Transverse colon (tissue), 4 donors: ENCODE results near the gene COBLL1. TPM values are rescaled to one million over a fixed set of nuclear protein-coding genes. Genes with fewer than 3 reads are reported as not detected.

ENCODE experiments used
- DNase-seq: peaks from one replicate; pipeline ENCODE4 v3.0.0-alpha.2; 2019
- H3K27ac ChIP-seq, 4 donors: fragments of 200-600 bp; sonication (generic); 2 replicates each; pipeline ENCODE4 v1.5.1; 2016 to 2018; ENCODE audit warnings: inconsistent platforms in 4 of 4
- H3K27me3 ChIP-seq: fragments of 200-600 bp; sonication (generic); 2 replicates; pipeline ENCODE4 v1.5.1; 2017; ENCODE audit warnings: inconsistent platforms
- H3K36me3 ChIP-seq, 4 donors: fragments of 200-600 bp; sonication (generic); 2 replicates each; pipeline ENCODE4 v1.5.1; 2017 to 2019; ENCODE audit warnings: inconsistent platforms in 4 of 4
- H3K4me1 ChIP-seq, 4 donors: fragments of 200-600 bp; sonication (generic); 2 replicates each; pipeline ENCODE4 v1.5.1; 2017 to 2020; ENCODE audit warnings: inconsistent platforms in 4 of 4
- H3K4me3 ChIP-seq, 4 donors: fragments of 200-600 bp; sonication (generic); 1 replicate in 1 of 4; 2 replicates in 3 of 4; pipeline versions ENCODE4 v1.5.1 to v1.6.1; 2017 to 2019; ENCODE audit warnings: inconsistent platforms in 4 of 4
- H3K9me3 ChIP-seq, 2 donors: fragments of 200-600 bp; sonication (generic); 2 replicates each; pipeline ENCODE4 v1.5.1; 2017 to 2019; ENCODE audit warnings: inconsistent platforms in 2 of 2
- EP300 ChIP-seq: sonication (generic); formaldehyde crosslinking; IDR thresholded peaks from one replicate; pipeline ENCODE4 v1.6.1; 2017; ENCODE audit warnings: antibody characterized with exemption, low read depth
- POLR2A ChIP-seq: fragments of 450-650 bp; IDR thresholded peaks from one replicate; pipeline ENCODE4 v1.6.1; 2016; ENCODE audit warnings: antibody characterized with exemption, mild to moderate bottlenecking, moderate library complexity
- POLR2AphosphoS5 ChIP-seq, 3 donors: sonication (generic); formaldehyde crosslinking; IDR thresholded peaks; one replicate each; pipeline ENCODE4 v1.6.1; 2016; ENCODE audit warnings: antibody characterized with exemption in 3 of 3
- WGBS, 2 donors: methylation state at CpG; one replicate each; pipeline ENCODE4 v1.1.5; 2018; ENCODE audit warnings: low coverage in 1 of 2; 5-methylcytosine and 5-hydroxymethylcytosine counted together
- in situ Hi-C, 4 donors: fragments of 200-750 bp; cut with MboI; loops; one replicate each; pipeline versions ENCODE4 v1.15.0 to v1.15.1; 2017; ENCODE audit warnings: low sequenced_read_pairs in 3 of 4, low pct_ligation_motif_present in 1 of 4, low pct_unique_long_range_greater_than_20kb in 1 of 4
- intact Hi-C: fragments of 100-400 bp; cut with DNase I; formaldehyde crosslinking; loops from one replicate; pipeline ENCODE4 v1.15.1; 2023; ENCODE audit warnings: low total_unique reads
- total RNA-seq, 4 donors: library from RNA; depleted of rRNA; stranded (reverse); fragments of >200 nt; gene quantifications; one replicate each; pipeline ENCODE4 v1.1.0, GENCODE V29; 2016
- TF ChIP-seq, protein P1 (sequence below), 5 experiments: fragments of 200-600 bp in 3 of 5; fragments of 450-650 bp in 2 of 5; sonication (generic) in 3 of 5; IDR thresholded peaks; 1 replicate in 2 of 5; 2 replicates in 3 of 5; pipeline ENCODE4 v1.5.1; 2016 to 2017; ENCODE audit warnings: antibody characterized with exemption in 5 of 5, inconsistent platforms in 3 of 5, mild to moderate bottlenecking in 2 of 5, moderate library complexity in 1 of 5

COBLL1 gene
- total RNA-seq, 4 donors from 2014 or later: 21.7 to 129 (median 30.7) TPM

DNA sequence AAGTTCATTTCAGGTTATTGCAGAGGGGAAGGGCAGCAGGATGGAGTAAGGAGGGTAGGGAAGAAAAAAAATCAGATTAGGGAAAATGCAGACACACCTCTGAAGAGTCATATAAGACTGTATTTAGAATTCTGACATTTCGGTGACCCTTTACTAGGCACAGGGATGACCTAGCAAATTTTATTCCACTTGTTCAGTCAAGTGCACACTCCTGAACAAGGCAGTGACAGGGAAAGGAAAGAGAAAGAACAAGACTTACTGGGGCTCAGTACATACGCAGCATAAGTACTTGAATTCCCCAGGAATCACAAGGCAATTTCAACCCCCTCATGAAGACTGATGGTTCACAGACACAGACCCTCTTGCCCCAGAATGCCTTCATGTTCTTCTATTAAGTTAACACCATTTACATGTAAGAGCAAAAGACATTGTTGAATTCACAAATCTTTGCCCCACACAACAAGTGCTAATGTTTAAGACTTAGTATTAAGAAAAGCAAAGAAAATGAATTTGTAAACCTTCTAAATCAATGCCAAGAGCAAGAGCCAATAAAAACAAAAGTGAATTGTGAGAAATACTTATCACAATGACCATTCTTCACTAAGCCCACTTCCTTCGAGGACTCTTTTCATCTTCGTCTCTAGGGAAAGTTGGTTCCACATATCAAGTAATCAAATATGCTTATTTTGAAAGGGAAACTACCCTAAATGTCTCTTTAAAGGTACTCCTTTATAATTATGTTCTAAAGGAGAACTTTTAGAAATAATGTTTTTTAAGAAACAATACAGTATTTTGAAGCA lies 47.0 kb downstream of the COBLL1 start:
- intact Hi-C loops: no loop called here
- 60 to 63% methylated on average over 4 of the region's 4 CpGs for WGBS, 2 donors

DNA sequence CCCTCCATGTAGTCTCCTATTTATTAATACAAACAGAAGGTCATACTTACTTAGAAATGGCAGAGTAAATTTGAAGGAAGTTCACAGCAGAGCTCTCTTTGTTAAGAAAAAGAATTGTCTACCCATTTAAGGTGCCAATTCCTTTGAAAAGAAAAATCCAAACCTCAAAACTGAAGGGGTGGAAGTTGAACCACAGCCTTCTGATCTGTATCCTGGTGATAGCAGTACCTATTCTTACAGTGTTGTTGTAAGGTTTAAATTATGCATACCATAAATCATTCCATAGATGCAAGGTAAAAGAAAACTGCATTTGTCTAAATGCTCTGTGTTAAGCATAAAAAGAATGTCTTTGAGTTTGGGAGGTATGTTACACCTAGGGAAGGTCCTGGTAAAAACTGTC lies 47.6 kb downstream of the COBLL1 start:
- peaks cover 0 to 18% (median 0%) of the 10 kb centered on the region in 4 donors for H3K4me1 ChIP-seq
- TF ChIP-seq POLR2A: no peak
- no peak for TF ChIP-seq EP300
- TF ChIP-seq, protein P1, sequence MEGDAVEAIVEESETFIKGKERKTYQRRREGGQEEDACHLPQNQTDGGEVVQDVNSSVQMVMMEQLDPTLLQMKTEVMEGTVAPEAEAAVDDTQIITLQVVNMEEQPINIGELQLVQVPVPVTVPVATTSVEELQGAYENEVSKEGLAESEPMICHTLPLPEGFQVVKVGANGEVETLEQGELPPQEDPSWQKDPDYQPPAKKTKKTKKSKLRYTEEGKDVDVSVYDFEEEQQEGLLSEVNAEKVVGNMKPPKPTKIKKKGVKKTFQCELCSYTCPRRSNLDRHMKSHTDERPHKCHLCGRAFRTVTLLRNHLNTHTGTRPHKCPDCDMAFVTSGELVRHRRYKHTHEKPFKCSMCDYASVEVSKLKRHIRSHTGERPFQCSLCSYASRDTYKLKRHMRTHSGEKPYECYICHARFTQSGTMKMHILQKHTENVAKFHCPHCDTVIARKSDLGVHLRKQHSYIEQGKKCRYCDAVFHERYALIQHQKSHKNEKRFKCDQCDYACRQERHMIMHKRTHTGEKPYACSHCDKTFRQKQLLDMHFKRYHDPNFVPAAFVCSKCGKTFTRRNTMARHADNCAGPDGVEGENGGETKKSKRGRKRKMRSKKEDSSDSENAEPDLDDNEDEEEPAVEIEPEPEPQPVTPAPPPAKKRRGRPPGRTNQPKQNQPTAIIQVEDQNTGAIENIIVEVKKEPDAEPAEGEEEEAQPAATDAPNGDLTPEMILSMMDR (IDR thresholded peaks at IDR 0.05): no peak
- H3K36me3 ChIP-seq: no peaks in the 10 kb centered on the region
- in situ Hi-C loops: no loop called here
- DNase-seq: no peak
- H3K4me3 ChIP-seq: no peak overlapping the region
- intact Hi-C loops: no loop called here
- no peaks in the 10 kb centered on the region for H3K27me3 ChIP-seq
- no peak overlapping the region for H3K27ac ChIP-seq
- no peaks in the 10 kb centered on the region for H3K9me3 ChIP-seq

More for the DNA sequence above, 47.0 kb downstream of the COBLL1 start:
- Histone ChIP-seq H3K9me3 (no peaks in the 10 kb centered on the region), H3K27me3 (no peaks in the 10 kb centered on the region), H3K4me1 (peaks cover 0 to 18% (median 0%) of the 10 kb centered on the region in 4 donors), H3K4me3 (no peak overlapping the region), H3K27ac (no peak overlapping the region), H3K36me3 (no peaks in the 10 kb centered on the region)
- DNase-seq: no peak
- in situ Hi-C loops: no loop called here
- TF ChIP-seq POLR2A (no peak), POLR2AphosphoS5 (IDR thresholded peaks at IDR 0.05) (no peak), EP300 (no peak)
- TF ChIP-seq, protein P1 (IDR thresholded peaks at IDR 0.05): no peak

- intact Hi-C loops (no loop called here), in situ Hi-C loops (no loop called here)
- 82 to 100% methylated on average over 1 of the region's 1 CpG for WGBS, 2 donors
- H3K4me3 ChIP-seq: no peak overlapping the region
- no peaks in the 10 kb centered on the region for H3K9me3 ChIP-seq
- H3K27ac ChIP-seq: no peak overlapping the region
- no peak for DNase-seq
- H3K4me1 ChIP-seq: peaks cover 0 to 18% (median 0%) of the 10 kb centered on the region in 4 donors
- no peaks in the 10 kb centered on the region for H3K27me3 ChIP-seq
- H3K36me3 ChIP-seq: no peaks in the 10 kb centered on the region
- TF ChIP-seq, protein P1 (IDR thresholded peaks at IDR 0.05): no peak
- TF ChIP-seq POLR2A: no peak
Observed at GRCh38 chr2:164793529-164793928, 48.1 kb downstream of the COBLL1 start.

- H3K9me3 ChIP-seq: no peaks in the 10 kb centered on the region
- no peak for TF ChIP-seq EP300
- no peak for TF ChIP-seq POLR2AphosphoS5 (IDR thresholded peaks at IDR 0.05)
- no peak for TF ChIP-seq POLR2A
- TF ChIP-seq, protein P1 (IDR thresholded peaks at IDR 0.05): no peak
- in situ Hi-C loops (no loop called here), intact Hi-C loops (no loop called here)
- no peaks in the 10 kb centered on the region for H3K36me3 ChIP-seq
- no peak overlapping the region for H3K4me3 ChIP-seq
- H3K27ac ChIP-seq: no peak overlapping the region
- 85 to 89% methylated on average over 5 of the region's 5 CpGs for WGBS, 2 donors
- peaks cover 0 to 18% (median 0%) of the 10 kb centered on the region in 4 donors for H3K4me1 ChIP-seq
- no peaks in the 10 kb centered on the region for H3K27me3 ChIP-seq
- DNase-seq: no peak
Observed at GRCh38 chr2:164792316-164793170, 49.1 kb downstream of the COBLL1 start.
